Measurements from ENCODE around the gene NKIRAS1. TPM values are rescaled to one million over a fixed set of nuclear protein-coding genes. Genes with fewer than 3 reads are reported as not detected.

The NKIRAS1 gene
- total RNA-seq, 2 donors from 2014 or later, result 6.3 to 6.9 TPM

- Histone ChIP-seq H3K4me1 (ENCODE audit: control insufficient read depth, insufficient read depth, low read length) (no peaks in the 10 kb centered on the region), H3K36me3 (ENCODE audit: control insufficient read depth, insufficient read depth, low read length) (peaks cover 36% of the 10 kb centered on the region), H3K9ac (ENCODE audit: extremely low read depth, low read length, poor library complexity, severe bottlenecking) (peak overlapping the region; percentile 88), H3K27me3 (ENCODE audit: control insufficient read depth, insufficient read depth, low read length, poor library complexity, severe bottlenecking) (no peaks in the 10 kb centered on the region), H3K9me3 (ENCODE audit: control insufficient read depth, low read length) (no peaks in the 10 kb centered on the region), H3K4me3 (ENCODE audit: low read length) (peak overlapping the region; percentile 95), H3K27ac (ENCODE audit: low read depth, low read length) (peak overlapping the region; percentile 47)
- Mint-ChIP-seq H3K36me3 (ENCODE audit: low read depth) (peaks cover 38% of the 10 kb centered on the region), H3K9me3 (no peaks in the 10 kb centered on the region), H3K27me3 (ENCODE audit: insufficient read depth) (peaks cover 2% of the 10 kb centered on the region), H3K4me1 (peaks cover 34% of the 10 kb centered on the region), H3K27ac (peak overlapping the region; percentile 99), H3K4me3 (peak overlapping the region; percentile 100)
- DNase-seq, result no peak
- no peak for TF ChIP-seq CTCF (conservative IDR thresholded peaks at IDR 0.05)
- 3 to 4% methylated on average over 42 to 48 of the region's 48 CpGs for WGBS, 2 experiments (ENCODE audit: insufficient coverage in 1 of 2, insufficient read length in 1 of 2)
Observed at GRCh38 chr3:23916152-23916885, 471 bp downstream of the NKIRAS1 start.

GRCh38 chr3:23915537-23916108, 1.2 kb downstream of the NKIRAS1 start:
- H3K27ac ChIP-seq (ENCODE audit: low read depth, low read length), result no peak overlapping the region
- H3K27me3 Mint-ChIP-seq (ENCODE audit: insufficient read depth), result peaks cover 2% of the 10 kb centered on the region
- no peaks in the 10 kb centered on the region for H3K27me3 ChIP-seq (ENCODE audit: control insufficient read depth, insufficient read depth, low read length, poor library complexity, severe bottlenecking)
- no peak for TF ChIP-seq CTCF (conservative IDR thresholded peaks at IDR 0.05)
- peaks cover 34% of the 10 kb centered on the region for H3K4me1 Mint-ChIP-seq
- H3K9ac ChIP-seq (ENCODE audit: extremely low read depth, low read length, poor library complexity, severe bottlenecking), result peak overlapping the region; percentile 88
- peaks cover 38% of the 10 kb centered on the region for H3K36me3 ChIP-seq (ENCODE audit: control insufficient read depth, insufficient read depth, low read length)
- DNase-seq, result no peak
- WGBS, 2 experiments (ENCODE audit: insufficient coverage in 1 of 2, insufficient read length in 1 of 2), result 36 to 39% methylated on average over 6 to 7 of the region's 7 CpGs
- peak overlapping the region; percentile 95 for H3K4me3 ChIP-seq (ENCODE audit: low read length)
- no peaks in the 10 kb centered on the region for H3K9me3 ChIP-seq (ENCODE audit: control insufficient read depth, low read length)
- no peaks in the 10 kb centered on the region for H3K9me3 Mint-ChIP-seq
- H3K36me3 Mint-ChIP-seq (ENCODE audit: low read depth), result peaks cover 35% of the 10 kb centered on the region
- peak overlapping the region; percentile 100 for H3K4me3 Mint-ChIP-seq
- H3K27ac Mint-ChIP-seq, result no peak overlapping the region
- H3K4me1 ChIP-seq (ENCODE audit: control insufficient read depth, insufficient read depth, low read length), result no peaks in the 10 kb centered on the region

GRCh38 chr3:23913873-23914743, 2.7 kb downstream of the NKIRAS1 start:
- H3K4me3 Mint-ChIP-seq, result no peak overlapping the region

More at GRCh38 chr3:23913873-23914743, 2.7 kb downstream of the NKIRAS1 start:
- Mint-ChIP-seq H3K9me3 (no peaks in the 10 kb centered on the region), H3K4me1 (peaks cover 22% of the 10 kb centered on the region), H3K36me3 (ENCODE audit: low read depth) (peaks cover 28% of the 10 kb centered on the region), H3K27me3 (ENCODE audit: insufficient read depth) (peaks cover 2% of the 10 kb centered on the region), H3K27ac (no peak overlapping the region)
- Histone ChIP-seq H3K4me3 (ENCODE audit: low read length) (peak overlapping the region; percentile 95), H3K27ac (ENCODE audit: low read depth, low read length) (no peak overlapping the region), H3K36me3 (ENCODE audit: control insufficient read depth, insufficient read depth, low read length) (peaks cover 36% of the 10 kb centered on the region), H3K9me3 (ENCODE audit: control insufficient read depth, low read length) (no peaks in the 10 kb centered on the region), H3K9ac (ENCODE audit: extremely low read depth, low read length, poor library complexity, severe bottlenecking) (no peak overlapping the region), H3K27me3 (ENCODE audit: control insufficient read depth, insufficient read depth, low read length, poor library complexity, severe bottlenecking) (no peaks in the 10 kb centered on the region), H3K4me1 (ENCODE audit: control insufficient read depth, insufficient read depth, low read length) (no peaks in the 10 kb centered on the region)
- no peak for DNase-seq
- TF ChIP-seq CTCF (conservative IDR thresholded peaks at IDR 0.05), result no peak
- 92% methylated on average over 2 of the region's 3 CpGs; no CpG with 5 or more reads in 1 of the 2 experiments for WGBS, 2 experiments (ENCODE audit: insufficient coverage in 1 of 2, insufficient read length in 1 of 2)

All from endodermal cell (in vitro differentiated cells).